Adrenal gland (tissue), 12 donors: ENCODE data around the gene ANXA8L1. TPM values are rescaled to one million over a fixed set of nuclear protein-coding genes. Genes with fewer than 3 reads are reported as not detected.
A peak's percentile ranks its signal among the peaks of the same experiment; 100 is the strongest.
"Not testable (repeated sequence)": the region's sequence is repeated elsewhere in the genome, so short reads cannot be mapped to it uniquely, and the experiment has no call there.

Source experiments
- DNase-seq, 7 donors: peaks; one replicate each; pipeline ENCODE4 v3.0.0-alpha.2; 2019 to 2020
- H3K27ac ChIP-seq, 5 donors: fragments of 200-600 bp; sonication (generic) in 4 of 5; 1 replicate in 3 of 5; 2 replicates in 2 of 5; pipeline versions ENCODE4 v1.5.1 to v1.8.0; 2016 to 2020; ENCODE audit warnings: mild to moderate bottlenecking in 1 of 5
- H3K27me3 ChIP-seq: fragments of 200-600 bp; 2 replicates; pipeline ENCODE4 v1.8.0; 2021
- H3K36me3 ChIP-seq, 2 donors: fragments of 200-600 bp; replicated peaks in 1 of 2; 1 replicate in 1 of 2; 2 replicates in 1 of 2; pipeline versions ENCODE4 v1.5.1 to v1.8.0; 2018 to 2022
- H3K4me1 ChIP-seq, 2 donors: fragments of 200-600 bp; replicated peaks in 1 of 2; 1 replicate in 1 of 2; 2 replicates in 1 of 2; pipeline versions ENCODE4 v1.5.1 to v1.8.0; 2018 to 2021
- H3K4me3 ChIP-seq, 4 donors: fragments of 200-600 bp; sonication (generic) in 3 of 4; one replicate each; pipeline ENCODE4 v1.5.1; 2016 to 2018
- H3K9me3 ChIP-seq, 3 donors: fragments of 200-600 bp; sonication (generic) in 1 of 3; replicated peaks in 1 of 3; 1 replicate in 2 of 3; 2 replicates in 1 of 3; pipeline versions ENCODE4 v1.5.1 to v1.8.0; 2016 to 2021
- WGBS, 4 donors: extraction: QIAGEN DNeasy Blood & Tissue Kit in 2 of 4; methylation state at CpG; one replicate each; pipeline versions ENCODE4 v1.1.5 to v1.1.7; 2013 to 2017; 5-methylcytosine and 5-hydroxymethylcytosine counted together
- intact Hi-C, 2 donors: fragments of 100-400 bp; cut with DNase I; formaldehyde crosslinking; loops; one replicate each; pipeline versions ENCODE4 v1.14.1 to v1.15.0; 2022 to 2023
- polyA plus RNA-seq, 3 donors: library from polyadenylated mRNA; stranded (reverse); fragments of 200-250 nt in 2 of 3; fragments of 350-450 nt in 1 of 3; fragmentation: Illumina TruSeq in 1 of 3; extraction: RNeasy Lipid Tissue Mini Kit (QIAGEN cat#74804) in 1 of 3; gene quantifications; one replicate each; pipeline ENCODE4 v1.2.3, GENCODE V29; 2013 to 2014
- total RNA-seq, 9 donors: library from RNA; depleted of rRNA in 4 of 9; stranded (reverse); fragments of >200 nt in 4 of 9; fragments of 120-200 nt in 1 of 9; fragmentation: NEBNext Ultra II Directional in 1 of 9; extraction: Animal tissue kit (Norgen Biotek cat#: 25700) in 1 of 9; gene quantifications; one replicate each; pipeline versions ENCODE4 v1.1.0 to v1.2.4, GENCODE V29; 2013 to 2023
- donor health status: healthy with polysubstance abuse.
- donor health status: Bipolar disorder and iron deficiency.
- donor health status: DM: yes; HTN: yes; CAD: no.
- donor health status: DM: no; HTN: no; CAD: no.
- donor health status: DM: no; HTN: no; CAD: no.
- donor health status: DM: yes; HTN: yes; CAD: no.

Gene ANXA8L1
- total and polyA plus RNA-seq, 12 donors = 0.24 to 1.2 (median 0.44) TPM; not detected in 7

DNA sequence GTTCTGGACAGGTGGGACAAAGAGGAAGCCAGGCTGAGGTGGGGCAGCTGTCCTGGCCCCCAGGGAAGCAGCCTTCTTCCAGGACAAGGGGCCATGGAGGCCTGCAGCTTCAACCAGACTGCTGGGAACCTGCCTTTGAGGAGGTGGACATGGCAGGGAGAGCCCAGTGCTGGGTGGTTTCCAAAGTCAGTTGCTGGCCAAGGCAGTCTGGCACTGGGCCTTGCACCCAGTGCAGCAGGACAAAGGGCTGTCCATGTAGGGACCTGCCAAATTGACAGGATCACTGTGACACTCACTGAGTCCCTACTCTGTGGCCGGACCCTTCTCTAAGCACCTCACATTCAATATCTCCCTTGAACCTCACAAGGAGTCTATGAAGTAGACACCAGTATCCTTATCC lies 1.4 kb downstream of the ANXA8L1 start:
- H3K27ac ChIP-seq, intact Hi-C loops, H3K4me1 ChIP-seq, H3K36me3 ChIP-seq, H3K9me3 ChIP-seq, H3K27me3 ChIP-seq, H3K4me3 ChIP-seq, DNase-seq: not testable (repeated sequence)
- WGBS, 4 donors = no CpG with 5 or more reads among the region's 1 CpG

DNA sequence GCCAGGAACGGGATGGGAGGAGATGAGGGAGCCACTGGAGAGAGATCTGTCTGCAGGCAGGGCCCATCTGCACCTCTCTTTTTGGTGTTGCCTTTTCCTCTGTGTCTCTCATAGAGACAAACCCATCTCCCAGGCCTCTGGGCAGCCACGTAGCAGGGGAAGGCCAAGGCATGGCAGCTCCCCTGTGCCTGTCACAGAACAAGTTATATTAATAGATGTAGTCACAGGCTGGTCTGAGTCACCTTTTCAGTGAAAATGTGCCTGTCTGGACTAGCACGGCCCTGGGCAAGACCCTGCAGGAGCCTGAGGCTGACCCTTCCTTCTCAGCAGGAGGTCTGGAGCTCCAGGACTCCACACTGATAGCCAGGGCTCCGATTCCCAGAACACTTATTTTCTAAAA lies 2.1 kb downstream of the ANXA8L1 start:
- 40% methylated on average over 1 of the region's 4 CpGs; no CpG with 5 or more reads in 2 of the 4 donors for WGBS, 4 donors
- H3K36me3 ChIP-seq, H3K9me3 ChIP-seq, H3K27me3 ChIP-seq, H3K4me1 ChIP-seq, intact Hi-C loops, H3K27ac ChIP-seq, H3K4me3 ChIP-seq: not testable (repeated sequence)
- DNase-seq = peak in 6 of 7 donors; percentile 26 to 72 (median 40)

GRCh38 chr10:46378108-46378507 lies 2.5 kb downstream of the ANXA8L1 start:
- 40 to 61% methylated on average over 1 to 6 of the region's 8 CpGs; no CpG with 5 or more reads in 2 of the 4 donors for WGBS, 4 donors
- H3K27me3 ChIP-seq, DNase-seq, H3K27ac ChIP-seq, H3K4me1 ChIP-seq, H3K4me3 ChIP-seq, H3K36me3 ChIP-seq, intact Hi-C loops, H3K9me3 ChIP-seq: not testable (repeated sequence)

DNA sequence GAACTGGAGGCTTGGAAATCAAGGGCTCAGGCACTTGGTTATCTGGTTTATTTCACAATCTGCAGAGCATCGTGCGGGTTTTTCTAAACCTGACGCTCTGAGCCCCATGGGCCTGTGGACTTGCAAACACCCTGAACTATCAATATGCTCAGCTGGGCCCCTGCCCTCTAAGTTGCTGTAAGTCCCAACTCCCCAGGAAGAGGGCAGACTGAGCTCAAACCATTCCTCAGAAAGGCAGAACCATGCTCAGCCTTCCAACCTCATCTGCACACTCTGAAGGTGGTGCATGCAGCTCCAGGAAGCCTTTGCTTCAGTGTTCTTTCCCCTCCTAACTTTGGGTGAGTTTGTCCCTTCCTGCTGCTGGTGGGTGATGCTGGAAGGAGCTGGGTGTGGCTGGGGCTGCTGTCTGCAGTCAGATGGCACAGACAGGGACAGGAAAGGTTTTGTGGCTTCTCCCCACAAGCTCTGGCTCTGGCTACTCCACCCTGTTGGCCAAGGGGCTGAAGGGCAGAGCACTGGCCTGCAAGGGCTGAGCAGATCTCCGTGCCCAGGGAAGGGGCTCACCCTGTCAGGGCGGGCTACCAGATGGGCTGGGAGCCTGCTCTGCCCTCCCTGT lies 3.8 kb downstream of the ANXA8L1 start:
- WGBS, 4 donors = 60 to 76% methylated on average over 1 to 3 of the region's 5 CpGs; no CpG with 5 or more reads in 2 of the 4 donors
- intact Hi-C loops, H3K4me3 ChIP-seq, H3K36me3 ChIP-seq, H3K9me3 ChIP-seq, H3K27me3 ChIP-seq, DNase-seq, H3K4me1 ChIP-seq, H3K27ac ChIP-seq: not testable (repeated sequence)

- intact Hi-C loops, H3K4me1 ChIP-seq, H3K9me3 ChIP-seq, H3K4me3 ChIP-seq, DNase-seq, H3K27ac ChIP-seq, H3K27me3 ChIP-seq, H3K36me3 ChIP-seq: not testable (repeated sequence)
- WGBS, 4 donors = no CpG with 5 or more reads among the region's 7 CpGs
These were observed 10.3 kb downstream of the ANXA8L1 start for GRCh38 chr10:46385858-46386257.

GRCh38 chr10:46386694-46387093 lies 11.1 kb downstream of the ANXA8L1 start:
- H3K36me3 ChIP-seq, intact Hi-C loops, DNase-seq, H3K4me3 ChIP-seq, H3K27me3 ChIP-seq, H3K27ac ChIP-seq, H3K4me1 ChIP-seq, H3K9me3 ChIP-seq: not testable (repeated sequence)
- no CpG with 5 or more reads among the region's 4 CpGs for WGBS, 4 donors

GRCh38 chr10:46387309-46387902 lies 11.8 kb downstream of the ANXA8L1 start:
- H3K9me3 ChIP-seq, H3K27ac ChIP-seq, H3K27me3 ChIP-seq, DNase-seq, H3K4me3 ChIP-seq, intact Hi-C loops, H3K36me3 ChIP-seq, H3K4me1 ChIP-seq: not testable (repeated sequence)
- no CpG with 5 or more reads among the region's 11 CpGs for WGBS, 4 donors

DNA sequence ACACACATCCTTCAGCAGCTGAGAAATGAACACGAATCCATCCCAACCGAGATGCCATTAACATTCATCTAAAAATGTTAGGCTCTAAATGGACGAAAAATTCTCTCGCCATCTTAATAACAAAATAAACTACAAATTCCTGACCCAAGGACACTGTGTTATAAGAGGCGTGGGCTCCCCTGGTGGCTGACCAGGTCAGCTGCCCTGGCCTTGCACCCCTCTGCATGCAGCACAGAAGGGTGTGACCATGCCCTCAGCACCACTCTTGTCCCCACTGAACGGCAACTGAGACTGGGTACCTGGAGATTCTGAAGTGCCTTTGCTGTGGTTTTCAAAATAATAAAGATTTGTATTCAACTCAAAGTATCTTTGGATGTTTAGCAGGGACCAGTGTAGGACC lies 15.8 kb downstream of the ANXA8L1 start:
- H3K9me3 ChIP-seq, H3K4me3 ChIP-seq, intact Hi-C loops, DNase-seq, H3K27me3 ChIP-seq, H3K36me3 ChIP-seq, H3K4me1 ChIP-seq, H3K27ac ChIP-seq: not testable (repeated sequence)
- WGBS, 4 donors = 92 to 97% (median 96%) methylated on average over 4 of the region's 6 CpGs; no CpG with 5 or more reads in 1 of the 4 donors

DNA sequence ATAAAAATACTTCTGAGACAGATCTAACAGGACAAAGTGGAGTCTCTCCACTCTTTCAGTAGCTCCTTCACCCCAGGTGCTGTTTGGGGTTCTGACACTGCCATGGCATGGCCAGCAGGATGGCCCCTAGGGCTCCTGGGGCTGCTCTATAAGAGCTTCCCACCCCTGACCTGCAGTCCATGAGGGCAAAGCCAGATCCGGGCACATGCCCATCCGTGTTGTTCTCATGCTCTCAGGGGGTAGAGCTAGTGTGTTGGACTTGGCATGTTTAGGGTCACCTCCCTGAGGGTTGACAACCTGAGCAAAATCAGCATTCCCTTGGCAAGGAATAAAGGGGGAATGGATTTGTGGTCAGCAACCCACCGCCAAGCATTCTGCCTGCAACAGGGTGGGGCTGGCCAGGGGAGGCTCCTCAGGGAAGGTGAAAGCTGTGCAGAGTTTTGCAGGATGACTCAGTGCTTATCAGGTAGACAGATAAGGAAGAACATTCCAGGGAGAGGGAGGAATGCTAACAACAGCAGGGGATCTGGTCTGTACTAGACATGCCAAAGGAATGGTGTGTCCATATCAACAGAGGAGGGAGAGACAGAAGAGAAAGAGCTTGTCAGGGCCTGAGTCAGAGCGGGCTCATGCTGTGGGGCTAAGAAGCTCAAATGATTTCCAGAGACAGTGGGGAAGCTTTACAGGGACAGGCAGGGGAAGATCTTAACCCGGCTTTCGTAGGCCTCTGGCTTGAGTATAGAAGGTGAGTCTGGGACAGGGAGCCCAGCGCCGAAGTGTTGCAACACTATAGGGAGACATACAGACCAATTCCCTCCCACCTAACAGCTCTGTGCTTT lies 21.1 kb downstream of the ANXA8L1 start:
- intact Hi-C loops, H3K36me3 ChIP-seq, H3K27me3 ChIP-seq, H3K4me3 ChIP-seq, H3K4me1 ChIP-seq, H3K9me3 ChIP-seq: not testable (repeated sequence)
- peak overlapping the region in 1 of 5 donors; percentile 52 for H3K27ac ChIP-seq
- DNase-seq = peak in 1 of 7 donors; percentile 6
- 81 to 94% (median 91%) methylated on average over 4 to 8 of the region's 8 CpGs for WGBS, 4 donors

DNA sequence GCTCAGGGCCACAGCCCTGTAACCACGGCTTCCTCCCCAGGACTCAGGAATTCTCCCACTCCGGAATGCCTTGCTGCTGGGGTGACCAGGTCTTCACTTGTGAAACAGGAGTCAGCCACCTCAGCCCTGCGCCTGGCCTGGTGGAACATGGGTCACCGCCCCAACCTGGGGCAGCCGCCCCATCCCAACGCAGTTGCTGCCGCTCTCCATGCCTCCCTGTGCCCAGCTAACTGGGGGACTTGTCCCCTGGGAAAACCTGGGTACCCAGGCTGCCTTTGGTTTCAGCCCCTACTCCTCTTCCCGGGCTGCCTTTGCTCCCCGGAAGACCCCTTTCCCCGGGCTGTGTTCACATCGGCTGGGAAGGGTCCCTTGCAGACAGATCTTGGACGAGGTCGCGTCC lies 22.2 kb downstream of the ANXA8L1 start:
- H3K9me3 ChIP-seq, intact Hi-C loops, H3K4me3 ChIP-seq, H3K4me1 ChIP-seq, H3K27me3 ChIP-seq, H3K36me3 ChIP-seq: not testable (repeated sequence)
- peak overlapping the region in 2 of 5 donors; percentile 59 to 66 for H3K27ac ChIP-seq
- 32 to 100% (median 85%) methylated on average over 1 to 5 of the region's 14 CpGs for WGBS, 4 donors
- DNase-seq = peak in 1 of 7 donors; percentile 17
